Erythroblast (primary cell): Measurements from ENCODE around the gene GNAI1.

Source experiments
- GATA1 ChIP-seq: IDR thresholded peaks from 2 replicates; pipeline ENCODE4 v1.6.1; 2011; ENCODE audit warnings: low read depth, mild to moderate bottlenecking, control low read depth, low read length, moderate library complexity
- POLR2A ChIP-seq: IDR thresholded peaks from 2 replicates; pipeline ENCODE4 v1.6.1; 2011; ENCODE audit warnings: mild to moderate bottlenecking, low read length

DNA sequence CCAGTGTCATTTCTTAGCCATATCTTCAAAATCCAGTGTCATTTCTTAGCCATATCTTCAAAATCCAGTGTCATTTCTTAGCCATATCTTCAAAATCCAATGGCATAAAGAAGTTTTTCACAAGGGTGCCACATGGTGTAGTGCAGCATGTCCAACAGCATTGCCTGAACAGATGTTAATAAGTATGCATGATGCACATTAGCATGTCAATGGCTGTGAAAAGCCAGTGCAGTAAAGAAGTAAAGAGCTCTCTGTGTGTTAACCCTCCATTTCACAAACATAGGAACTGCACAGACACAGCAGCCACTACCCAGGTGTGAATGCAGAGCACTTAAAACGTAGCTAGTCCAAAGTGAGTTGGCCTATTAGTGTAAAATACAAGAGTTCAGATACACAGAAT is 89.8 kb downstream of the GNAI1 start:
- no peak for TF ChIP-seq POLR2A
- no peak for TF ChIP-seq GATA1
